Right lobe of liver (tissue), 6 donors: ENCODE results near the gene SMPD3. TPM values are rescaled to one million over a fixed set of nuclear protein-coding genes. Genes with fewer than 3 reads are reported as not detected.
A peak's percentile ranks its signal among the peaks of the same experiment; 100 is the strongest.

Source experiments
- ATAC-seq, 4 donors: fragments of 200-7000 bp; cut with Tn5 transposase; one replicate each; pipeline ENCODE4 v1.9.1; 2020; ENCODE audit warnings: mild to moderate bottlenecking in 4 of 4, moderate library complexity in 4 of 4
- DNase-seq, 3 donors: peaks; one replicate each; pipeline ENCODE4 v3.0.0-alpha.2; 2020
- H3K27ac ChIP-seq, 3 donors: fragments of 200-600 bp; one replicate each; pipeline ENCODE4 v1.8.0; 2022
- H3K27me3 ChIP-seq, 2 donors: fragments of 200-600 bp; one replicate each; pipeline ENCODE4 v1.8.0; 2022
- H3K36me3 ChIP-seq, 4 donors: fragments of 200-600 bp; sonication (generic) in 1 of 4; one replicate each; pipeline versions ENCODE4 v1.5.1 to v1.8.0; 2017 to 2022; ENCODE audit warnings: control low read depth in 1 of 4
- H3K4me1 ChIP-seq, 4 donors: fragments of 200-600 bp; sonication (generic) in 1 of 4; one replicate each; pipeline versions ENCODE4 v1.5.1 to v1.8.0; 2017 to 2022; ENCODE audit warnings: control low read depth in 1 of 4
- H3K4me3 ChIP-seq, 3 donors: fragments of 200-600 bp; one replicate each; pipeline ENCODE4 v1.8.0; 2022
- H3K9me3 ChIP-seq, 4 donors: fragments of 200-600 bp; sonication (generic) in 1 of 4; one replicate each; pipeline versions ENCODE4 v1.5.1 to v1.8.0; 2017 to 2022; ENCODE audit warnings: control low read depth in 1 of 4
- CTCF ChIP-seq, 4 donors: fragments of 200-600 bp in 3 of 4; fragments of 450-650 bp in 1 of 4; IDR thresholded peaks; one replicate each; pipeline versions ENCODE4 v1.5.1 to v1.8.0; 2016 to 2022; ENCODE audit warnings: antibody characterized with exemption in 4 of 4, mild to moderate bottlenecking in 2 of 4
- POLR2A ChIP-seq: fragments of 450-650 bp; IDR thresholded peaks from one replicate; pipeline ENCODE4 v1.6.1; 2017; ENCODE audit warnings: antibody characterized with exemption, mild to moderate bottlenecking
- WGBS: methylation state at CpG from one replicate; pipeline ENCODE4 v1.1.6; 2018; ENCODE audit warnings: low coverage, low lambda C conversion rate; ENCODE audit not compliant: insufficient coverage; ENCODE audit errors: missing lambda C conversion rate; 5-methylcytosine and 5-hydroxymethylcytosine counted together
- intact Hi-C, 2 donors: fragments of 100-400 bp; cut with DNase I; formaldehyde crosslinking; loops; one replicate each; pipeline versions ENCODE4 v1.11.2 to v1.14.1; 2022
- total RNA-seq, 6 experiments: library from RNA; depleted of rRNA in 2 of 6; stranded (reverse); fragments of >200 nt in 2 of 6; fragmentation: NEBNext Ultra II Directional in 3 of 6; extraction: Animal tissue kit (Norgen Biotek cat#: 25700) in 3 of 6; gene quantifications; one replicate each; pipeline versions ENCODE4 v1.1.0 to v1.2.4, GENCODE V29; 2016 to 2023
- donor health status: DM: no; HTN: yes; CAD: no.
- donor health status: DM: no; HTN: no; CAD: no.
- donor health status: DM: no; HTN: no; CAD: no.
- donor health status: DM: no; HTN: yes; CAD: no.
- donor health status: DM: no; HTN: yes; CAD: no.

SMPD3 gene
- total RNA-seq, 6 experiments from 2014 or later, result 0.18 to 27.2 (median 5.0) TPM

- no peaks in the 10 kb centered on the region for H3K4me1 ChIP-seq
- DNase-seq (peak in 1 of 3 donors; percentile 14), ATAC-seq (no peak)
- intact Hi-C loops, result no loop called here
- H3K27me3 ChIP-seq, result no peaks in the 10 kb centered on the region
- H3K9me3 ChIP-seq, result no peaks in the 10 kb centered on the region
- no peak for TF ChIP-seq POLR2A
- no peak for TF ChIP-seq CTCF (IDR thresholded peaks at IDR 0.05)
- H3K36me3 ChIP-seq, result peaks cover 0 to 34% (median 3%) of the 10 kb centered on the region in 4 donors
- H3K4me3 ChIP-seq, result no peak overlapping the region
- H3K27ac ChIP-seq, result no peak overlapping the region
- WGBS, result no CpG with 5 or more reads among the region's 9 CpGs
These were observed 90.8 kb downstream of the SMPD3 start for GRCh38 chr16:68357521-68357922.

DNA sequence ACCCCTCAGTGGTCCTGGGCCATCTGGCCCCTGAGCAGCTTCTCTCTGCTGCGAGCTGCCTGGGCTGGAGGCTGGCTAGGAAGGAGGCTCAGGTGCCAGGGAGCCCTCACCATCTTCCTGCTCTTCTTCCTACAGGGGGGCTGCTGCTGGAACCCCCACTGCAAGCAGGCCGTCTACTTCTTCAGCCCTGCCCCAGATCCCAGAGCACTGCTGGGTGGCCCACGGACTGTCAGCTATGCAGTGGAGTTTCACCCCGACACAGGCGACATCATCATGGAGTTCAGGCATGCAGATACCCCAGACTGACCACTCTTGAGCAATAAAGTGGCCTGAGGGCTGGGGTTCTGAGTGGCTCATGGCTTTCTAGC lies 91.4 kb downstream of the SMPD3 start:
- Histone ChIP-seq H3K9me3 (no peaks in the 10 kb centered on the region), H3K4me1 (no peaks in the 10 kb centered on the region), H3K4me3 (no peak overlapping the region), H3K27me3 (no peaks in the 10 kb centered on the region), H3K27ac (no peak overlapping the region), H3K36me3 (peaks cover 0 to 38% (median 3%) of the 10 kb centered on the region in 4 donors)
- TF ChIP-seq POLR2A (no peak), CTCF (IDR thresholded peaks at IDR 0.05) (no peak)
- intact Hi-C loops, result no loop called here
- WGBS, result 62% methylated on average over 2 of the region's 5 CpGs
- no peak for ATAC-seq
- DNase-seq, result no peak

DNA sequence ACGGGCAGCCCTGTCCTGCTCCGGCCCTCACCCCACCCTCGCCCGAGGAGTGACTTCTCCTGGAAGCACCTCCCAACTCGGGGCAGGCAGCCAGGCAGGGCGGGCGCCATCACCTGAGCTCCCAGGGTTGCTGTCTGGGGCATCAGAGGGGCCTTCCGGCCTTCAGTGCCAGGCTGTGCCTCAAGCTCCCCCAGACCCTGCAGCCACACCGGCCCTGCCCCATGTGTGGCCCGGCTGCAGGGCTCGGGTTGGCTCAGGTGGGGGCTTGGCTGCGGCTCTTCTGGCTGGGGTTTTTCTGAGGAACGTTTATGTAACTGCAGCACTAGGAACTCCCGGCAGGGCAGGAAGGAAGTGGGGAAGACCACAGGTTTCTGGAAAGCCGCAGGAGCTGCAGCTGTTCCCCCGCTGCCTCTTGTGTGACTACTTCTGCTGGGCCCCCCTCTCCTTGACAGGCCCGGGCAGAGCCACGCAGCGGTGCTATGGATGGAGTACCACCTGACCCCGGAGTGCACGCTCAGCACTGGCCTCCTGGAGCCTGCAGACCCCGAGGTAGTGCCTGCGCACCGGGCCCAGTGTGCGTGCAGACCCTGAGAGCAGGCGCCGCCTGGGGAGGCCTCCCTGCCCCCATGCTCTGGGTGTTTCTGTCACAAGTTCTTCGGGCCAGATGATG lies 91.9 kb downstream of the SMPD3 start:
- DNase-seq (peak in 1 of 3 donors; percentile 21), ATAC-seq (peak in 2 of 4 donors; percentile 3 to 18)
- TF ChIP-seq POLR2A (no peak), CTCF (IDR thresholded peaks at IDR 0.05) (no peak)
- Histone ChIP-seq H3K9me3 (no peaks in the 10 kb centered on the region), H3K27ac (no peak overlapping the region), H3K36me3 (peaks cover 0 to 42% (median 6%) of the 10 kb centered on the region in 4 donors), H3K4me1 (no peaks in the 10 kb centered on the region), H3K4me3 (no peak overlapping the region), H3K27me3 (no peaks in the 10 kb centered on the region)
- intact Hi-C loops, result no loop called here
- 40% methylated on average over 1 of the region's 28 CpGs for WGBS

GRCh38 chr16:68355447-68356248 lies 92.7 kb downstream of the SMPD3 start:
- TF ChIP-seq CTCF (IDR thresholded peaks at IDR 0.05) (no peak), POLR2A (no peak)
- Histone ChIP-seq H3K27me3 (no peaks in the 10 kb centered on the region), H3K36me3 (peaks cover 0 to 47% (median 6%) of the 10 kb centered on the region in 4 donors), H3K9me3 (no peaks in the 10 kb centered on the region), H3K4me1 (no peaks in the 10 kb centered on the region), H3K27ac (no peak overlapping the region), H3K4me3 (no peak overlapping the region)
- ATAC-seq (no peak), DNase-seq (peak in 1 of 3 donors; percentile 46)
- intact Hi-C loops, result no loop called here
- WGBS, result no CpG with 5 or more reads among the region's 28 CpGs
